Endodermal cell (in vitro differentiated cells): Measurements from ENCODE around the gene SRRD. TPM values are rescaled to one million over a fixed set of nuclear protein-coding genes. Genes with fewer than 3 reads are reported as not detected.

Source experiments
- DNase-seq: peaks from one replicate; pipeline ENCODE4 v3.0.0-alpha.2; 2017
- H3K27ac ChIP-seq: 2 replicates; pipeline ENCODE4 v1.5.1; 2013; ENCODE audit warnings: mild to moderate bottlenecking, low read depth, low read length, moderate library complexity
- H3K27me3 ChIP-seq: 2 replicates; pipeline ENCODE4 v1.6.1; 2013; ENCODE audit warnings: mild to moderate bottlenecking, low read length, moderate library complexity; ENCODE audit not compliant: insufficient read depth, control insufficient read depth, poor library complexity, severe bottlenecking
- H3K36me3 ChIP-seq: 2 replicates; pipeline ENCODE4 v1.7.0; 2013; ENCODE audit warnings: mild to moderate bottlenecking, low read length, moderate library complexity; ENCODE audit not compliant: control insufficient read depth, insufficient read depth
- H3K4me1 ChIP-seq: one replicate; pipeline ENCODE4 v1.7.0; 2013; ENCODE audit warnings: low read length; ENCODE audit not compliant: control insufficient read depth, insufficient read depth
- H3K4me3 ChIP-seq: 2 replicates; pipeline ENCODE4 v1.5.1; 2013; ENCODE audit warnings: mild to moderate bottlenecking, low read length, moderate library complexity
- H3K9ac ChIP-seq: 2 replicates; pipeline ENCODE4 v1.6.1; 2013; ENCODE audit warnings: mild to moderate bottlenecking, low read length, moderate library complexity; ENCODE audit not compliant: poor library complexity, severe bottlenecking; ENCODE audit errors: extremely low read depth
- H3K9me3 ChIP-seq: 2 replicates; pipeline ENCODE4 v1.6.1; 2013; ENCODE audit warnings: mild to moderate bottlenecking, low read length, moderate library complexity; ENCODE audit not compliant: control insufficient read depth
- H3K27ac Mint-ChIP-seq: 2 replicates; pipeline ENCODE4 v1.8.0; 2020; ENCODE audit warnings: mixed read lengths
- H3K27me3 Mint-ChIP-seq: 2 replicates; pipeline ENCODE4 v1.8.0; 2021; ENCODE audit warnings: mild to moderate bottlenecking, mixed read lengths; ENCODE audit not compliant: insufficient read depth
- H3K36me3 Mint-ChIP-seq: 2 replicates; pipeline ENCODE4 v1.8.0; 2020; ENCODE audit warnings: low read depth, mixed read lengths
- H3K4me1 Mint-ChIP-seq: 2 replicates; pipeline ENCODE4 v1.8.0; 2020; ENCODE audit warnings: mixed read lengths
- H3K4me3 Mint-ChIP-seq: 2 replicates; pipeline ENCODE4 v1.8.0; 2020; ENCODE audit warnings: mild to moderate bottlenecking, moderate library complexity, mixed read lengths
- H3K9me3 Mint-ChIP-seq: 2 replicates; pipeline ENCODE4 v1.8.0; 2020; ENCODE audit warnings: mild to moderate bottlenecking, mixed read lengths
- WGBS, 2 experiments: methylation state at CpG; one replicate each; pipeline versions ENCODE4 v1.1.5 to v1.1.7; 2013; ENCODE audit warnings: missing lambda C conversion rate in 2 of 2, mixed read lengths in 1 of 2; ENCODE audit not compliant: insufficient coverage in 1 of 2, insufficient read length in 1 of 2; 5-methylcytosine and 5-hydroxymethylcytosine counted together
- total RNA-seq, 2 donors: library from RNA; stranded (reverse); fragmentation: NEBNext Ultra II Directional in 1 of 2; extraction: Animal tissue kit (Norgen Biotek cat#: 25700) in 1 of 2; gene quantifications; 2 replicates in 1 of 2; 3 replicates in 1 of 2; pipeline ENCODE4 v1.2.1, GENCODE V29; 2021
- TF ChIP-seq, protein P1 (sequence below): fragments of 200-600 bp; sonication (generic); conservative IDR thresholded peaks from 2 replicates; pipeline ENCODE4 v1.5.0; 2021; ENCODE audit warnings: antibody characterized with exemption, mild to moderate bottlenecking

Gene SRRD
- total RNA-seq, 2 donors from 2014 or later, result 27.4 to 30.0 TPM

DNA sequence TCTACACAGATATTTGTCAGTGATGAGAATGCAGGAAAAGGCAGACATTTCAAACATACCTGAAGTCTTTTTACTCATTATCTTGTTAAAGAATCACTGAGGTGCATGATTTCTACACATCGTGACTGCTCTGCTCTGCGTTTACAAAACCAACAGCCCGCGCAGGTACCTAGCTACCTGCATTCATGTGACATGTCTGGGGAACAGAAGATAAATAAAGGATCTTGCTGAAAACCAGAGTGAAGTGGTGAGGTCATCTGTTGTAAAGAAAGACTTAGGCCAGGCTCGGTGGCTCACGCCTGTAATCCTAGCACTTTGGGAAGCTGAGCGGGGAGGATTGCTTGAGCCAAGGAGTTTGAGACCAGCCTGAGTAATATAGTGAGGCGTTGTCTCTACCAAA, 38.9 kb upstream of the SRRD start:
- no peaks in the 10 kb centered on the region for H3K27me3 ChIP-seq
- H3K4me3 ChIP-seq, result no peak overlapping the region
- 91 to 95% methylated on average over 7 to 8 of the region's 8 CpGs for WGBS, 2 experiments
- TF ChIP-seq, protein P1, sequence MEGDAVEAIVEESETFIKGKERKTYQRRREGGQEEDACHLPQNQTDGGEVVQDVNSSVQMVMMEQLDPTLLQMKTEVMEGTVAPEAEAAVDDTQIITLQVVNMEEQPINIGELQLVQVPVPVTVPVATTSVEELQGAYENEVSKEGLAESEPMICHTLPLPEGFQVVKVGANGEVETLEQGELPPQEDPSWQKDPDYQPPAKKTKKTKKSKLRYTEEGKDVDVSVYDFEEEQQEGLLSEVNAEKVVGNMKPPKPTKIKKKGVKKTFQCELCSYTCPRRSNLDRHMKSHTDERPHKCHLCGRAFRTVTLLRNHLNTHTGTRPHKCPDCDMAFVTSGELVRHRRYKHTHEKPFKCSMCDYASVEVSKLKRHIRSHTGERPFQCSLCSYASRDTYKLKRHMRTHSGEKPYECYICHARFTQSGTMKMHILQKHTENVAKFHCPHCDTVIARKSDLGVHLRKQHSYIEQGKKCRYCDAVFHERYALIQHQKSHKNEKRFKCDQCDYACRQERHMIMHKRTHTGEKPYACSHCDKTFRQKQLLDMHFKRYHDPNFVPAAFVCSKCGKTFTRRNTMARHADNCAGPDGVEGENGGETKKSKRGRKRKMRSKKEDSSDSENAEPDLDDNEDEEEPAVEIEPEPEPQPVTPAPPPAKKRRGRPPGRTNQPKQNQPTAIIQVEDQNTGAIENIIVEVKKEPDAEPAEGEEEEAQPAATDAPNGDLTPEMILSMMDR, result no peak
- no peak overlapping the region for H3K27ac ChIP-seq
- Mint-ChIP-seq H3K9me3 (no peaks in the 10 kb centered on the region), H3K27ac (peak overlapping the region; percentile 67), H3K4me1 (peaks cover 4% of the 10 kb centered on the region), H3K4me3 (no peak overlapping the region), H3K27me3 (no peaks in the 10 kb centered on the region), H3K36me3 (no peaks in the 10 kb centered on the region)
- DNase-seq, result no peak
- H3K4me1 ChIP-seq, result no peaks in the 10 kb centered on the region
- no peaks in the 10 kb centered on the region for H3K36me3 ChIP-seq
- no peaks in the 10 kb centered on the region for H3K9me3 ChIP-seq
- H3K9ac ChIP-seq, result no peak overlapping the region

- 89 to 92% methylated on average over 12 to 15 of the region's 15 CpGs for WGBS, 2 experiments
- Histone ChIP-seq H3K4me1 (no peaks in the 10 kb centered on the region), H3K9me3 (no peaks in the 10 kb centered on the region), H3K27me3 (no peaks in the 10 kb centered on the region), H3K4me3 (no peak overlapping the region), H3K36me3 (no peaks in the 10 kb centered on the region), H3K27ac (no peak overlapping the region), H3K9ac (no peak overlapping the region)
- no peaks in the 10 kb centered on the region for H3K9me3 Mint-ChIP-seq
- no peaks in the 10 kb centered on the region for H3K27me3 Mint-ChIP-seq
- no peak overlapping the region for H3K4me3 Mint-ChIP-seq
- H3K27ac Mint-ChIP-seq, result peak overlapping the region; percentile 36
- TF ChIP-seq, protein P1, result no peak
- H3K36me3 Mint-ChIP-seq, result peaks cover 6% of the 10 kb centered on the region
- H3K4me1 Mint-ChIP-seq, result peaks cover 11% of the 10 kb centered on the region
- DNase-seq, result no peak
Observed at GRCh38 chr22:26445577-26446275, 38.0 kb upstream of the SRRD start.

DNA sequence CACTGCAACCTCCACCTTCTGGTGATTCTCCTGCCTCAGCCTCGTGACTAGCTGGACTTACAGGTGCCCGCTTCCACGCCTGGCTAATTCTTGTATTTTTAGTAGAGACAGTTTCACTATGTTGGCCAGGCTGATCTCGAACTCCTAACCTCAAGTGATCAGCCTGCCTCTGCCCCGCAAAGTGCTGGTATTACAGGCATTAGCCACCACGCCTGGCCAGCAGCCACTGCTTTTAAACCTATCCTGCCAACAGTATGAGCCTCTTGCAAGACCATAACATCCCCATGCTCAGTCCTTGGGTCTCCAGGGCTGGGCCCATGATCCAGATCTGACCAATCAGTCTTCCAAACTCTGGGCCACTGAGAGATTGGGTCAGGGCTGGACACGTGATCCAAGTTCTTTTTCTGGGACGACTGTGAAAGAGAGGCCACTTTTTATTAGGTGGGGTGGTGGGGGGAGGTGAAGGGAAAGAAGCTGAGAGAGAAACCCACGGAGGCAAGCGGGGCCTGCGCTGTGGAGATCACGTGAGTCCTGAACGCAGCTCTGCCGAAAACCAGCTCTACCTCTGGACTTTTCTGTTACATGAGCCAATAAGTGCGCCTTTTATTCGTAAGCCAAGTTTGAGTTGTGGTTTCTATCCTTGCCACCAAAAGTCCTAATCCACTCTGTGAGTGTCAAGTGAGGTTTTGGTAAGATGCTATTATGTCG, 36.7 kb upstream of the SRRD start:
- Mint-ChIP-seq H3K36me3 (peaks cover 12% of the 10 kb centered on the region), H3K27ac (no peak overlapping the region), H3K4me1 (peaks cover 12% of the 10 kb centered on the region), H3K4me3 (no peak overlapping the region), H3K27me3 (no peaks in the 10 kb centered on the region), H3K9me3 (no peaks in the 10 kb centered on the region)
- no peaks in the 10 kb centered on the region for H3K9me3 ChIP-seq
- TF ChIP-seq, protein P1, result no peak
- no peaks in the 10 kb centered on the region for H3K27me3 ChIP-seq
- H3K27ac ChIP-seq, result no peak overlapping the region
- H3K4me1 ChIP-seq, result no peaks in the 10 kb centered on the region
- no peaks in the 10 kb centered on the region for H3K36me3 ChIP-seq
- H3K4me3 ChIP-seq, result no peak overlapping the region
- WGBS, 2 experiments, result 94% methylated on average over 15 to 17 of the region's 17 CpGs
- no peak for DNase-seq
- no peak overlapping the region for H3K9ac ChIP-seq
